Measurements from ENCODE around the gene B3GAT1.
"Not testable (repeated sequence)": the region's sequence is repeated elsewhere in the genome, so short reads cannot be mapped to it uniquely, and the experiment has no call there.

The B3GAT1 gene

GRCh38 chr11:134355136-134355535 lies 56.9 kb downstream of the B3GAT1 start:
- DNase-seq (ENCODE audit: low read depth): no peak

- no peak for DNase-seq (ENCODE audit: low read depth)
Observed at GRCh38 chr11:134352111-134352510, 59.9 kb downstream of the B3GAT1 start.

- no peak for DNase-seq (ENCODE audit: low read depth)
Observed at GRCh38 chr11:134350381-134350780, 61.7 kb downstream of the B3GAT1 start.

GRCh38 chr11:134349802-134350355 lies 62.2 kb downstream of the B3GAT1 start:
- no peak for DNase-seq (ENCODE audit: low read depth)

GRCh38 chr11:134349109-134349801 lies 62.8 kb downstream of the B3GAT1 start:
- DNase-seq (ENCODE audit: low read depth): no peak

- no peak for DNase-seq (ENCODE audit: low read depth)
Observed at GRCh38 chr11:134347441-134347840, 64.6 kb downstream of the B3GAT1 start.

GRCh38 chr11:134346976-134347350 lies 65.1 kb downstream of the B3GAT1 start:
- DNase-seq (ENCODE audit: low read depth): no peak

- no peak for DNase-seq (ENCODE audit: low read depth)
Observed at GRCh38 chr11:134346101-134346975, 65.7 kb downstream of the B3GAT1 start.

GRCh38 chr11:134345237-134345550 lies 66.8 kb downstream of the B3GAT1 start:
- DNase-seq (ENCODE audit: low read depth): no peak

- DNase-seq (ENCODE audit: low read depth): not testable (repeated sequence)
Observed at GRCh38 chr11:134344497-134345236, 67.4 kb downstream of the B3GAT1 start.

- no peak for DNase-seq (ENCODE audit: low read depth)
Observed at GRCh38 chr11:134343646-134344045, 68.4 kb downstream of the B3GAT1 start.

- DNase-seq (ENCODE audit: low read depth): no peak
Observed at GRCh38 chr11:134342572-134343340, 69.3 kb downstream of the B3GAT1 start.

- no peak for DNase-seq (ENCODE audit: low read depth)
Observed at GRCh38 chr11:134341805-134342571, 70.1 kb downstream of the B3GAT1 start.

GRCh38 chr11:134340354-134340964 lies 71.6 kb downstream of the B3GAT1 start:
- DNase-seq (ENCODE audit: low read depth): no peak

- no peak for DNase-seq (ENCODE audit: low read depth)
Observed at GRCh38 chr11:134339756-134340155, 72.3 kb downstream of the B3GAT1 start.

GRCh38 chr11:134338654-134339053 lies 73.4 kb downstream of the B3GAT1 start:
- DNase-seq (ENCODE audit: low read depth): no peak

- no peak for DNase-seq (ENCODE audit: low read depth)
Observed at GRCh38 chr11:134338068-134338467, 74.0 kb downstream of the B3GAT1 start.

- no peak for DNase-seq (ENCODE audit: low read depth)
Observed at GRCh38 chr11:134337051-134337450, 75.0 kb downstream of the B3GAT1 start.

GRCh38 chr11:134334796-134335571 lies 77.1 kb downstream of the B3GAT1 start:
- no peak for DNase-seq (ENCODE audit: low read depth)

GRCh38 chr11:134333946-134334345 lies 78.1 kb downstream of the B3GAT1 start:
- DNase-seq (ENCODE audit: low read depth): no peak
